Loucy (cell line): ENCODE data around the gene BRINP3.

Experiments
- CTCF ChIP-seq: fragments of 200-600 bp; sonication (generic); conservative IDR thresholded peaks from 2 replicates; pipeline ENCODE4 v1.5.1; 2014; ENCODE audit warnings: mild to moderate bottlenecking, antibody characterized with exemption, low read length
- EZH2phosphoT487 ChIP-seq: fragments of 200-600 bp; IDR thresholded peaks from 2 replicates; pipeline ENCODE4 v1.6.1; 2018; ENCODE audit warnings: antibody characterized with exemption, mild to moderate bottlenecking, moderate library complexity, borderline replicate concordance

DNA sequence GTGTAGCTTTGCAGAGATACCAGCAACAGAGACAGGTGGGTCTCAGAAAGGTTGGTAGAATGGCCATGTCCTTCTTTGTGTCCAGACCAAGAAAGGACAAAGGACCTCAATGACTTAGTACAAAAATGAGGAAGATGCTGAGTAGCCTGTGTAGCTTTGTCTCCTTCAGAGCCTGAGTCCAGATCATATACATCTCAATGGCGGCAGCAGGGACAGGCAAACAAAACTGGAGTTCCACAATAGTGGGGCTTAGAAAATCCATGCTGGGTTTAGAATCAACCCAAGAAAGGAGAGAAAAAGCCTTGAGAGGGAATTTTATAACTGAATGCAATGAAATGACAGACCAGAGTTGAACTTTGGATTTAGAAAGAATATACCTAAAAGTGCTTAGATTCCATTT is 339.0 kb downstream of the BRINP3 start:
- TF ChIP-seq CTCF (no peak), EZH2phosphoT487 (no peak)
